Endothelial cell of umbilical vein (primary cell): ENCODE measurements around the gene MINK1. TPM values are rescaled to one million over a fixed set of nuclear protein-coding genes. Genes with fewer than 3 reads are reported as not detected.

Source experiments
- BruUV-seq: library from RNA; stranded (reverse); fragments of 400-500 nt; replicated peaks from 2 replicates; lab custom pipeline; 2021; lab: Mats Ljungman, UMichigan
- CTCF ChIA-PET: fragments of 300-600, 350-600 bp; sonication (Branson Sonifier 250); formaldehyde crosslinking; loops from one replicate; lab custom pipeline; 2021; ENCODE audit warnings: antibody characterized with exemption, inconsistent platforms; lab: Charles Lee
- POLR2A ChIA-PET: fragments of 300-600, 350-600 bp; sonication (Branson Sonifier 250); formaldehyde crosslinking; loops from one replicate; lab custom pipeline; 2021; ENCODE audit warnings: antibody characterized with exemption, inconsistent platforms; lab: Charles Lee
- DNase-seq: peaks from one replicate; pipeline ENCODE4 v3.0.0-alpha.2; 2011; ENCODE audit warnings: low read depth, low spot score
- FAIRE-seq: peaks from 2 replicates; lab custom pipeline; 2011; peaks lifted over from hg19 to GRCh38; lab: Jason Lieb, UNC
- H2AFZ ChIP-seq: 2 replicates; pipeline ENCODE4 v1.6.0; 2012; ENCODE audit warnings: low read depth, low read length, control low read depth, inconsistent platforms
- H3K27ac ChIP-seq: 2 replicates; pipeline ENCODE4 v1.5.1; 2011; ENCODE audit warnings: low read depth, mild to moderate bottlenecking, control low read depth, low read length, moderate library complexity; ENCODE audit not compliant: insufficient read depth
- H3K27me3 ChIP-seq, 2 experiments: 2 replicates each; pipeline versions ENCODE4 v1.6.0 to v1.6.1; 2011; ENCODE audit warnings: low read length in 2 of 2, mixed read lengths in 1 of 2; ENCODE audit not compliant: control insufficient read depth in 2 of 2, insufficient read depth in 2 of 2
- H3K36me3 ChIP-seq, 2 experiments: 2 replicates in 1 of 2; 3 replicates in 1 of 2; pipeline ENCODE4 v1.5.1; 2011; ENCODE audit warnings: low read length in 2 of 2, mild to moderate bottlenecking in 1 of 2, moderate library complexity in 1 of 2; ENCODE audit not compliant: control insufficient read depth in 2 of 2, insufficient read depth in 2 of 2; ENCODE audit errors: extremely low read depth in 1 of 2
- H3K4me1 ChIP-seq: 3 replicates; pipeline ENCODE4 v1.5.1; 2011; ENCODE audit warnings: mild to moderate bottlenecking, low read length; ENCODE audit not compliant: control insufficient read depth, insufficient read depth; ENCODE audit errors: extremely low read depth
- H3K4me2 ChIP-seq: 2 replicates; pipeline ENCODE4 v1.6.1; 2011; ENCODE audit warnings: low read length, control low read depth, mixed read lengths; ENCODE audit not compliant: insufficient read depth
- H3K4me3 ChIP-seq, 3 experiments: fragments of 200-600 bp in 1 of 3; sonication (generic), shearing (Covaris generic) in 1 of 3; replicated peaks in 1 of 3; 2 replicates each; pipeline ENCODE4 v1.5.1; 2011 to 2016; ENCODE audit warnings: control low read depth in 3 of 3, low read length in 3 of 3, mild to moderate bottlenecking in 2 of 3, inconsistent platforms in 1 of 3, low read depth in 1 of 3, moderate library complexity in 1 of 3; ENCODE audit not compliant: insufficient read depth in 1 of 3
- H3K79me2 ChIP-seq: 2 replicates; pipeline ENCODE4 v1.6.0; 2012; ENCODE audit warnings: low read length, inconsistent platforms; ENCODE audit not compliant: control insufficient read depth, insufficient read depth
- H3K9ac ChIP-seq: replicated peaks from 2 replicates; pipeline ENCODE3; 2011; ENCODE audit warnings: low read length, control low read depth; ENCODE audit not compliant: insufficient read depth; ENCODE audit errors: extremely low read depth
- H3K9me1 ChIP-seq: replicated peaks from 3 replicates; pipeline ENCODE4 v1.6.0; 2011; ENCODE audit warnings: mild to moderate bottlenecking, low read length; ENCODE audit not compliant: control insufficient read depth, insufficient read depth; ENCODE audit errors: extremely low read depth
- H3K9me3 ChIP-seq: replicated peaks from 2 replicates; pipeline ENCODE4 v1.5.1; 2012; ENCODE audit warnings: low read length, inconsistent platforms; ENCODE audit not compliant: control insufficient read depth, insufficient read depth
- H4K20me1 ChIP-seq: replicated peaks from 2 replicates; pipeline ENCODE3; 2011; ENCODE audit warnings: mild to moderate bottlenecking, low read length; ENCODE audit not compliant: control insufficient read depth, insufficient read depth; ENCODE audit errors: extremely low read depth
- EZH2 ChIP-seq: IDR thresholded peaks from 2 replicates; pipeline ENCODE4 v1.6.1; 2012; ENCODE audit warnings: borderline replicate concordance, low read depth, mild to moderate bottlenecking, moderate library complexity, low read length, inconsistent platforms; ENCODE audit not compliant: severe bottlenecking
- FOS ChIP-seq: IDR thresholded peaks from 2 replicates; pipeline ENCODE4 v1.6.1; 2011; ENCODE audit warnings: mild to moderate bottlenecking, low read length, moderate library complexity, borderline replicate concordance; ENCODE audit not compliant: insufficient read depth
- GATA2 ChIP-seq: IDR thresholded peaks from 2 replicates; pipeline ENCODE4 v1.7.0; 2011; ENCODE audit warnings: low read depth, mild to moderate bottlenecking, moderate library complexity, mixed read lengths, low read length; ENCODE audit not compliant: insufficient read length, insufficient read depth
- JUN ChIP-seq: IDR thresholded peaks from 2 replicates; pipeline ENCODE4 v1.6.1; 2011; ENCODE audit warnings: borderline replicate concordance, low read depth; ENCODE audit not compliant: insufficient read length, insufficient read depth
- MYC ChIP-seq: IDR thresholded peaks from one replicate; pipeline ENCODE4 v1.6.1; 2011; ENCODE audit warnings: mild to moderate bottlenecking, low read depth, low read length
- POLR2A ChIP-seq: IDR thresholded peaks from 2 replicates; pipeline ENCODE4 v1.6.1; 2012; ENCODE audit warnings: low read depth, mild to moderate bottlenecking, control low read depth, low read length
- POLR2AphosphoS5 ChIP-seq: IDR thresholded peaks from 2 replicates; pipeline ENCODE4 v1.6.1; 2012; ENCODE audit warnings: low read depth, mild to moderate bottlenecking, control low read depth, low read length, moderate library complexity; ENCODE audit not compliant: insufficient read depth
- dilution Hi-C: fragments of 300-500 bp; cut with MboI; formaldehyde crosslinking; loops from one replicate; pipeline ENCODE4 v1.15.0; 2019; ENCODE audit warnings: low sequenced_read_pairs; ENCODE audit not compliant: extremely low pct_ligation_motif_present
- intact Hi-C: fragments of 100-400 bp; cut with micrococcal nuclease; formaldehyde crosslinking; loops from one replicate; pipeline ENCODE4 v1.10.0; 2022
- polyA plus RNA-seq, 4 experiments: library from polyadenylated mRNA; depleted of rRNA in 3 of 4; stranded (reverse) in 3 of 4; unstranded in 1 of 4; fragments of >200 nt; gene quantifications; 2 replicates each; pipeline versions ENCODE4 v1.2.1 to v1.2.3, GENCODE V29; 2011 to 2012; ENCODE audit warnings: missing spikeins in 1 of 4
- total RNA-seq: library from RNA; stranded (reverse); gene quantifications from 2 replicates; pipeline ENCODE4 v1.2.3, GENCODE V29; 2021
- TF ChIP-seq, protein P1 (sequence below): IDR thresholded peaks from 2 replicates; pipeline ENCODE4 v1.6.1; 2011; ENCODE audit not compliant: insufficient read depth, insufficient read length
- TF ChIP-seq, protein P2 (sequence below), 2 donors: IDR thresholded peaks; 1 replicate in 1 of 2; 2 replicates in 1 of 2; pipeline ENCODE4 v1.5.1; 2011; ENCODE audit warnings: low read length in 2 of 2, mild to moderate bottlenecking in 2 of 2, moderate library complexity in 2 of 2, control low read depth in 1 of 2, inconsistent platforms in 1 of 2, low read depth in 1 of 2; ENCODE audit not compliant: insufficient read depth in 1 of 2; ENCODE audit errors: extremely low read depth in 1 of 2

Gene MINK1
- total and polyA plus RNA-seq, 2 donors (not counting 3 experiments of a cell fraction or from before 2014, with no cell fraction given): 53.6 to 89.4 TPM

DNA sequence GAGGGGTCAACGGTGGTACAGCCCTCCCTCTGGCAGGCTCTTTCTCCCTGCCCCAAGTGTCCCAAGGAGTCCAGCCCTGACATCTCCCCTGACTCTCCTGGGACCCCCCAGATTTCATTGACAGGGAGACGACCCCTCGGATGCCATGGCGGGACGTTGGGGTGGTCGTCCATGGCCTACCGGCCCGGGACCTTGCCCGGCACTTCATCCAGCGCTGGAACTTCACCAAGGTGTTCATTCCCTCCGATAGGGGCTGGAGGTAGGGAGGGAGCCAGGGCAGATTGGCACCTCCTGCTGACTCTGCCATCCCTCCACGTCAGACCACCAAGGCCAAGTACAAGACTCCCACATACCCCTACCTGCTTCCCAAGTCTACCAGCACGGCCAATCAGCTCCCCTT is 16.3 kb upstream of the MINK1 start:
- no peaks in the 10 kb centered on the region for H3K4me1 ChIP-seq
- no peaks in the 10 kb centered on the region for H3K9me1 ChIP-seq
- DNase-seq: no peak
- H3K4me3 ChIP-seq: no peak overlapping the region
- TF ChIP-seq JUN (no peak), POLR2A (no peak)
- TF ChIP-seq, protein P1, sequence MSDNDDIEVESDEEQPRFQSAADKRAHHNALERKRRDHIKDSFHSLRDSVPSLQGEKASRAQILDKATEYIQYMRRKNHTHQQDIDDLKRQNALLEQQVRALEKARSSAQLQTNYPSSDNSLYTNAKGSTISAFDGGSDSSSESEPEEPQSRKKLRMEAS: no peak
- intact Hi-C loops (no loop called here), dilution Hi-C loops (no loop called here)
- H3K9me3 ChIP-seq: no peaks in the 10 kb centered on the region
- no TSS peak for BruUV-seq
- no peak overlapping the region for H3K4me2 ChIP-seq
- FAIRE-seq: no peak
- no peak overlapping the region for H2AFZ ChIP-seq
- no peaks in the 10 kb centered on the region for H3K27me3 ChIP-seq
- H3K9ac ChIP-seq: no peak overlapping the region
- H3K36me3 ChIP-seq: peaks cover 5 to 16% of the 10 kb centered on the region in 2 experiments
- ChIA-PET POLR2A (no interaction called here), CTCF (interaction anchor here (2.0 to 2.8 kb wide), 2 partner anchors 27 to 64 kb away, joined by 4 to 7 read pairs; no protein-coding TSS in a partner anchor)
- no peaks in the 10 kb centered on the region for H3K79me2 ChIP-seq
- H4K20me1 ChIP-seq: no peaks in the 10 kb centered on the region
- no peak overlapping the region for H3K27ac ChIP-seq

DNA sequence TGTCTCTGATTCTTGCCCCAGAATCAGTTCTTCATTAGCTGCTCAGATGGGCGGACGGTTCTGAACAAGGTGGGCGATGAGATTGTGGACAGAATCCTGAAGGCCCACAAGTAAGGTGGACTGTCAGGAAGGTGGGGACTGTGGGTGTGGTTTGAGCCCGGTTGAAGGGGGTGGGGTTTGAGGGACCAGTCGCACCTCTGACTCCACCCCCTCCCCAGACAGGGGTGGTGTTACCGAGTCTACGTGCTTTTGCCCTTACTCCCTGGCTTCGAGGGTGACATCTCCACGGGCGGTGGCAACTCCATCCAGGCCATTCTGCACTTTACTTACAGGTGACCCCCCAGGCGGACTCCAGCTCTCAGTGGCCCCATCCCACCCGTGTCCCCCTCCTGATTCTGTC is 14.9 kb upstream of the MINK1 start:
- TF ChIP-seq GATA2 (no peak), POLR2A (no peak), EZH2 (no peak), JUN (no peak), FOS (no peak), POLR2AphosphoS5 (no peak), MYC (no peak)
- TF ChIP-seq, protein P2, sequence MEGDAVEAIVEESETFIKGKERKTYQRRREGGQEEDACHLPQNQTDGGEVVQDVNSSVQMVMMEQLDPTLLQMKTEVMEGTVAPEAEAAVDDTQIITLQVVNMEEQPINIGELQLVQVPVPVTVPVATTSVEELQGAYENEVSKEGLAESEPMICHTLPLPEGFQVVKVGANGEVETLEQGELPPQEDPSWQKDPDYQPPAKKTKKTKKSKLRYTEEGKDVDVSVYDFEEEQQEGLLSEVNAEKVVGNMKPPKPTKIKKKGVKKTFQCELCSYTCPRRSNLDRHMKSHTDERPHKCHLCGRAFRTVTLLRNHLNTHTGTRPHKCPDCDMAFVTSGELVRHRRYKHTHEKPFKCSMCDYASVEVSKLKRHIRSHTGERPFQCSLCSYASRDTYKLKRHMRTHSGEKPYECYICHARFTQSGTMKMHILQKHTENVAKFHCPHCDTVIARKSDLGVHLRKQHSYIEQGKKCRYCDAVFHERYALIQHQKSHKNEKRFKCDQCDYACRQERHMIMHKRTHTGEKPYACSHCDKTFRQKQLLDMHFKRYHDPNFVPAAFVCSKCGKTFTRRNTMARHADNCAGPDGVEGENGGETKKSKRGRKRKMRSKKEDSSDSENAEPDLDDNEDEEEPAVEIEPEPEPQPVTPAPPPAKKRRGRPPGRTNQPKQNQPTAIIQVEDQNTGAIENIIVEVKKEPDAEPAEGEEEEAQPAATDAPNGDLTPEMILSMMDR (IDR thresholded peaks at IDR 0.05; ENCODE audit: extremely low read depth in 1 of 2, insufficient read depth in 1 of 2, low read depth in 1 of 2, low read length in 2 of 2): no peak
- TF ChIP-seq, protein P1: no peak
- Histone ChIP-seq H3K9me3 (no peaks in the 10 kb centered on the region), H3K27ac (no peak overlapping the region), H3K9me1 (no peaks in the 10 kb centered on the region), H3K36me3 (peaks cover 5 to 16% of the 10 kb centered on the region in 2 experiments), H3K4me3 (no peak overlapping the region), H2AFZ (no peak overlapping the region), H3K4me2 (no peak overlapping the region), H3K79me2 (no peaks in the 10 kb centered on the region), H4K20me1 (no peaks in the 10 kb centered on the region), H3K9ac (no peak overlapping the region), H3K4me1 (no peaks in the 10 kb centered on the region), H3K27me3 (no peaks in the 10 kb centered on the region)
- FAIRE-seq (no peak), DNase-seq (no peak)
- ChIA-PET POLR2A (no interaction called here), CTCF (no interaction called here)
- no TSS peak for BruUV-seq
- dilution Hi-C loops (no loop called here), intact Hi-C loops (no loop called here)
